COLO829 (cell line): ENCODE data around the gene NPR1.
"Not testable (repeated sequence)": the region's sequence is repeated elsewhere in the genome, so short reads cannot be mapped to it uniquely, and the experiment has no call there.

Experiments used
- DNase-seq: peaks from one replicate; pipeline ENCODE4 v3.0.0; 2012; ENCODE audit warnings: low spot score

The NPR1 gene

DNA sequence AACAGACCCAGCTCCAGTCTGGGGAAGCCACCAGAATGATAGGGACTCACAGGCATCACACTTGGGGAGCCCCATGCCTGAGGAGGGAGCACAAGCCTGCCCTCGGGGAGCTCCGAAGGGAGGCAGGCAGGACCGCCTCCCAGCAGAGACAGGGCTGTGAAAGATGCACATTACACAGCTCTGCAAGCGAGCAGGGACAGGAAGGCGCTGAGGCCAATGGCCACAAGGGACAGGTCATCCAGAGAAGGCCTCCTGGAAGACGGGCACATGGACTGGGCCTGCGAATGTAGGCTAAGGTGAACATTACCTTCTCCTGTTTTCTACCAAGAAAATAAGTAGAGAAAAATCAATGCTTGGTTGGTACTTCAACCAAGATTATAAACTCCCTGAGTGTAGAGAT lies 4.2 kb downstream of the NPR1 start:
- no peak for DNase-seq

DNA sequence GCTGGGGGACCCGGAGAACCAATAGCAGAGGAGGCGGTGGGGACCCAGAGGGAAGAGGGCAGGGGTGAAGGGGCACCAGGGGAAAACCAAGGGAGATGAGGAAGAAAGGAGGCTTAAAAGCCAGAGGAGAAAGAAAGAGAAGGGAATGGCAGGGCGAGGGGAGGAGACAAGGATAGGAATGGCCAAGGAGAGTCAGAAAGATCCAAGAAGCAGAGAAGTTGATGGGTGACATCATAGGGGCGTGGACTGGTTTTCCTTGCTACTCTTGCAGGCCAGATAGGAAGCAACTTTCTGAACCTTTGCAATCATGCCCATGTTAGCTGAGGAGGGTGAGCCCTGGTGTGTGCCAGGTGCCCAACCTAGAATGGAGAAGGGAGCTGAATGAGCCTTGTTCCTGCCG lies 5.4 kb downstream of the NPR1 start:
- no peak for DNase-seq

DNA sequence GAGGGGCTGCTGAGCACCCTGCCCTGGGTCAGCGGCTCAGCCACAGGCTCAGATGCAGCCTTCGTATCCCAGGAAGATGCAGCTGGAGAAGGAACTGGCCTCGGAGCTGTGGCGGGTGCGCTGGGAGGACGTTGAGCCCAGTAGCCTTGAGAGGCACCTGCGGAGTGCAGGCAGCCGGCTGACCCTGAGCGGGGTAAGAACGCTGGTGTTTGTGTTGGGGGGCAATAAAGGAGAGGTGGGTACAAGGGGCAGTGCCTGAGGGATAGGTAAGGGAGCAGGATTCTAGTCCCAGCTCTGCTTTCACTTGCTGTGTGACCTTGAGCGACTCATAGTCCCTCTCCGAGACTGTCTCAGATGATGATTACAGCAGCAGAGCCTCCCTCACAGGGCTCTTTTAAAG lies 6.4 kb downstream of the NPR1 start:
- DNase-seq, result no peak

DNA sequence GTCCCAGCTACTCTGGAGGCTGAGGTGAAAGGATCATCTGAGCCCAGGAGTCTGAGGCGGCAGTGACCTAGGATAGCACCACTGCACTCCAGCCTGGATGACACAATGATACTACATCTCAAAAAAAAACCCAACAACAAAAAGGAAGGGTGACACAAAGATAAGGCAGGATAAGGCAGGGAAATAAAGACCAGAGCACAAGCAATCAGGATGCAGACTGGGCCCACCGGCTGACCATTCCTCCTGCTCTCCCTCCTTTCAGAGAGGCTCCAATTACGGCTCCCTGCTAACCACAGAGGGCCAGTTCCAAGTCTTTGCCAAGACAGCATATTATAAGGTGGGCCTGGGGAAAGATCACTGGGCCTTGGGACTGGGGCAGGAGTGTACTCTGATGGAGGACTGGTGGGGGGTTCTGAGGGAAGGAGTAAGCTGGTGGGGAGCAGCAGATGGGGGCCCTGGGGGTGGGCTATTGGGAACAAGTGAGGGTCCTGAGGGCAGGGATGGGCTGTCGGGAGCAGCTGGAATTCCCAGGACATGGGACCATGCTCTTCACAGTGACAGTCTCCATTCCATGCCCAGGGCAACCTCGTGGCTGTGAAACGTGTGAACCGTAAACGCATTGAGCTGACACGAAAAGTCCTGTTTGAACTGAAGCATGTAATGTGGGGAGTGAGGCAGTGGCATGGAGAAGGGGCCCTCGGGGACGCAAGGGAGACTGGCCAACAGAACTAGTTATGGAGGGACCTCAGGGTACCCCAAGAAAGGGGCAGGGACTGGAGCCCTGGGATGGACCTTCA lies 7.3 kb downstream of the NPR1 start:
- no peak for DNase-seq

DNA sequence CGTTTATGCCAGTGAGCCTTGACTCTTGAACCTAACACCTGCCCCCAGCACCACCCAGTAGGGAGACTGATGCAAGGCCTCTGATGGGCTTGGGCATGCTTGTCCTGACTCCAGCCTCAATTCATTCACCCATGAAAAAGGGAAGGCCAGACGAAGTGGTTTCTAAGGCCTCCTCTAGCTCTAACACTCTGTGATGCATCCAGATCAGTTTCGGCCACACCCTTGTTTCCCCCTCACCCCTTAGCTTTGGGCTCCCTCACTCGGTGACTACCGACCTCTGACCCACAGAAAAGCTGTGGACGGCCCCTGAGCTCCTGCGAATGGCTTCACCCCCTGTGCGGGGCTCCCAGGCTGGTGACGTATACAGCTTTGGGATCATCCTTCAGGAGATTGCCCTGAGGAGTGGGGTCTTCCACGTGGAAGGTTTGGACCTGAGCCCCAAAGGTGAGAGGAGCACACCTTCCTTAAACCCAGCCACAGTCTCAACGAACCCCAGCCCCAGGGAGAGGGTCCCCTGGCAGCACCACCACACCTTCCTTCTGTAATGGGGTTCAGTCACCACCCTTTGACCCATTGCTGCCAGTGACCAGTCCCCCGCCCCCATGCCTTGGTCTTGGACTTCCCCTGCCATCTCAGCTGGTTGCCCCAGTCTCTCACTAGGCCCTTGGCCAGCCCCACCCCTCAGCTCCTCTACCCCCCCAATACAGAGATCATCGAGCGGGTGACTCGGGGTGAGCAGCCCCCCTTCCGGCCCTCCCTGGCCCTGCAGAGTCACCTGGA lies 9.0 kb downstream of the NPR1 start:
- DNase-seq, result no peak

DNA sequence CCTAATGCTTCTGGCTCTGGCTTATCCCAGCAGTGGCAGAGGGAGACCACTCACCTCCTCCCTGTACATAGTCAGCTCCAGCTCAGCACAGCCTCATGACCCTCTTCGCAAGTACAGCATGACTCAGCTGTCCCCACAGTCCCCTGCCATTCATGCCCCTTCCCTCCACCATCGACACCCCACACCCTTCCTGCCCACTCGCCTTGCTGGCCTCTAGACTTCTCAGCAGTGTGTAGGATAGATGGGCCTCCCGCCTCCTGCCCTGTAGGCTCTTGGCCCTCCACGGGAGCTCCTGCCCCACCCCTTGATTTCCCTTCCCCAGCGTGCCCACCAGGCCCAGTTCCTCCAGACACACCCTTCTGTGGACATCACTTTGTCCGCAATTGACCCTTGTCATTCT lies 9.8 kb downstream of the NPR1 start:
- DNase-seq, result no peak

DNA sequence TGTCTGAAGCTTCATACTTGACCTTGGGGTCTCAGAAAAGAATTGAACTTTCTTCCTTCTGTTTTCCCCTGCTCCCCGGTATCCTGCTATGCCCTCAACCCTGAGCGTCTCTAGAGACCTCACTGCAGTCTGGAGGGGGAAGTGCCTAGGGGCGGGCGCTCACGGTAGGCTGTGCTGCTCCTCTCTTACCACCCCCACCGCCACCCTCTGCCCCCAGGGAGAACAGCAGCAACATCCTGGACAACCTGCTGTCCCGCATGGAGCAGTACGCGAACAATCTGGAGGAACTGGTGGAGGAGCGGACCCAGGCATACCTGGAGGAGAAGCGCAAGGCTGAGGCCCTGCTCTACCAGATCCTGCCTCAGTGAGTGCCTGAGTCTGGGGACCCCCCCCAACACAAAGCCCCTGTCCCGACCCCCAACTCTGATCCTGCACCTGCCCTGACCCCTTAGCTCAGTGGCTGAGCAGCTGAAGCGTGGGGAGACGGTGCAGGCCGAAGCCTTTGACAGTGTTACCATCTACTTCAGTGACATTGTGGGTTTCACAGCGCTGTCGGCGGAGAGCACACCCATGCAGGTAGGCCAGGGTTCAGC lies 10.3 kb downstream of the NPR1 start:
- DNase-seq, result no peak

DNA sequence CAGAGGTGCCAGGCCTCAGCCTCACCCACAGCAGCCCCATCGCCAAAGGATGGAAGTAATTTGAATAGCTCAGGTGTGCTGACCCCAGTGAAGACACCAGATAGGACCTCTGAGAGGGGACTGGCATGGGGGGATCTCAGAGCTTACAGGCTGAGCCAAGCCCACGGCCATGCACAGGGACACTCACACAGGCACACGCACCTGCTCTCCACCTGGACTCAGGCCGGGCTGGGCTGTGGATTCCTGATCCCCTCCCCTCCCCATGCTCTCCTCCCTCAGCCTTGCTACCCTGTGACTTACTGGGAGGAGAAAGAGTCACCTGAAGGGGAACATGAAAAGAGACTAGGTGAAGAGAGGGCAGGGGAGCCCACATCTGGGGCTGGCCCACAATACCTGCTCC lies 15.0 kb downstream of the NPR1 start:
- no peak for DNase-seq

DNA sequence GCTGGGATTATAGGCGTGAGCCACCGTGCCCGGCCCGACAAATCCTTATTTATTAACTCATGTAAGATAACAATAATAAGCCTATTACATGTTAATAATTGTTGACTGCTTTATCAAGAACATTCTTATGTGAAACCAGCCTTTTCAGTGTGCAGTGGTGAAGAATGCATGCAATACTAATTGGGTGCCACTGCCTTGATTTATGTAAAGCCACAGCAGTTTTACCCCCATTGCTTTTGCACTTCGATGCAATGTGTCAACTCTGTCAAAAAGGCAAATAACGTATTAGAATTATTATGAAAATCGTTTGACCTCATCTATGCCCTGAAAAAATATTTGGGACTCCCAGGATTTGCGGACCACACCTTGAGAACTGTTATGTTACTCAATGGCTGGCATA lies 18.3 kb downstream of the NPR1 start:
- DNase-seq, result no peak

DNA sequence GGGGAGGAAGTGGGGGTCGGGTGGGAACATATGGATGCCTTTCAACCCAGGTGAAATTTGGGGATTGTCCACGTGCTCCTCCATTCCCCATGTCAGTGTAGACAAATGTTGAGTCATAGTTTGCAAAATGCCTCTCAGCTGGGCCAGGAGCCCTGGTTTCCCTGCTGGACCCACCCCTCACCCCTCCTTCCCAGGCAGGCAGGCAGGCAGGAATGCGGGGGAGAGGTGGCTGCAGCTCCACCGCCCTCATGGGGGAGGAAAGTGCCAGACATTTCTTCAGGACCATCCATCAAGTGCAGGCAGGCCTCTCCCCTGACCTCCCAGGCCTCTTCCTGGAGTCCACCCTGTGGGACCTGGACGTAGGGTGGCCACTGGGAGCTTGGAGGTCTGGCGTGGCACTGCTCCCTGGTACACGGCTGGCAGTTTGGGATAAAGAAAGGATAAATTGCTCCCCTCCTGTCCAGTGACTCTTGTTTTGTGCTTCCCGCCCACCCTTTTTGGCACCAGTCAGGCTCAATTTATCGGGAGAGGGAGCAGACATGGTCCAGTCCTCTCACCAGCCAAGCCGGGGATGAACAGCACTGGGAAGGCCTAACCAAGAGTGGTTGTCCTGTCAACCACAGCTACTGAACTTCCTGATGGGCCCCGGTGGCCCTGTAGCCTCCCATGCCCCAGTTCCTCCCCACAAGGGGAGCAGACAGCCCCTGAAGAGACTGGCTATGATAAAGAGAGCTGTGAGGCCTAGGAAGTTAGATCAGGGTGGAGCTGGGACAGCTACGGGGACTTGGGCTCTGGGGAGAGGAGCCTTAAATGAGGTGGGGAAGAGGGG lies 18.9 kb downstream of the NPR1 start:
- DNase-seq, result no peak

DNA sequence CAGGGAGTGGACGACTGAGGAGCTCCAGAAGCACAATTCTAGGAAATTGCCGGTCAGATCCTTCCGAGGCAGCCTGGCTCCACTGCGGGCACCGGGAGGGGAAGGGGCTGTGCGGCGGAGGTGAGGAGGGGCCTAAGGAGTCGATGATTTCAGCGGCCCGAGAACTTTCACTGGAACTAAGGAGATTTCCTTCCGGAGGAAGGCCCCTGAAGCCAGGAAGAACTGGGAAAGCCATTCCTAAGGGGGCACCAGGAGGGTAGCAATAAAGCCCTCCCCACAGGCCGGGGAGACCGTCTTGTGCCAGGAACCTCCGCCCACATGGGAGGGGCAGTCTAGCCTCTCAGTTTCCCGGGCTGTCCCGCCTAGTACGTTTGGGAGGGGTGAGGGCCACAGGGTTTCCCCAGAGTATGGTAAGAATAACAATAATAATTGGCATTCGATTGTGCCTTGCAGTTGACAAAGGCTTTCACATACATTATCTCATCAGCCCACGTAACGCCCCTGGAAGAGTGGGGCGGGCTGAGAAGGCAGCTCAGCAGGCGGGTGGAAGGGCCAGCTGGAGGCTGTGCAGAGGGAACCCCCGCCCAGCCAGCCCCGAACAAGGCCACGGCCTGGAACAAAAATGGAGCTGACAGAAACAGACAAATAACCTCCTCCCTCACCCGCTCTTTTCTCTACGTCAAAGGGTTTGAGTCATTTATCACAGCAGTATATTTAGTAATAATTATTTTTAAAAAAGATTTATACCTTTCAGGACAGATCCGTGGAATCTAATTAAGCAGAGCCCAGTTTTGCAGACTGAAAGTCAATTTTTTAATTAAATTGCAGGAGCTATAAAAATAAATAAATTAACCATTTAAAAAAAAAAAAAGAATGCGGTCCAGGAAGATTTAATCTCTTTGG lies 19.8 kb downstream of the NPR1 start:
- DNase-seq, result no peak

DNA sequence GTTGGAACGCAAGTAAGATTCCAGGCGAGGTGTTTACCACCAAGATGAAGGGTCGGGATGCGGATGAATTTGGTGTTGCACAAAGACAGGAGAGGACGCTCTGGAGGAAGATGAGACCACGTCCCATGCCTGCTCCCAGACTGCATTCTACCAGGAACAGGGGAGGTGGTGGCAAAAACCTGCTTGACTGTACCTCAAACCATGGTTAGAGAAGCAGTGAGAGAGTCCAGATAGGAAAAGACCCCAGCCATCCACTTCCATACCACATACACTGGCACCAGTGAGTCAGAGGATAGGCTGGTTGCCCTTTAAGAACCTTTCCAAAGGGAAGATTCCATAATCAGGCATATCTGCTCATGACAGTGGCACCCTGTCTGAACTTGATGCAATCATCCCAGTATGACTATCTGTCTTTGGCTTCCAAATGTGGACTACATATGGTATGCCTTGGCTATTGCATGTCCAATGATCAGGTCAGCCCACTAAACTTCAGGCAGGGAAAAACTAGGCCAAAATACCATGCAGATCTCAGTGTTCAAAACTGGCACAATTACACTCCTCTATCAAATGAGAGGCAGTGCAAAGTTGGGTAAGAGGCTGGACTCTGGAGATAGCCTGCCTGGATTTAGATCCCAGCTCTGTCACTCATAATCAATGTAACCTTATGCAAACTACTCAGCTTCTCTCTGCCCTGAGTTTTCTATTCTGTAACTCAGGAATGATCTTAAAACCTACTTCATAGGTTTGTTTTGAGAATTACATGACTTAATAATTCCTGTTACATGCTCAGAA lies 20.6 kb downstream of the NPR1 start:
- DNase-seq, result peak; percentile 29

DNA sequence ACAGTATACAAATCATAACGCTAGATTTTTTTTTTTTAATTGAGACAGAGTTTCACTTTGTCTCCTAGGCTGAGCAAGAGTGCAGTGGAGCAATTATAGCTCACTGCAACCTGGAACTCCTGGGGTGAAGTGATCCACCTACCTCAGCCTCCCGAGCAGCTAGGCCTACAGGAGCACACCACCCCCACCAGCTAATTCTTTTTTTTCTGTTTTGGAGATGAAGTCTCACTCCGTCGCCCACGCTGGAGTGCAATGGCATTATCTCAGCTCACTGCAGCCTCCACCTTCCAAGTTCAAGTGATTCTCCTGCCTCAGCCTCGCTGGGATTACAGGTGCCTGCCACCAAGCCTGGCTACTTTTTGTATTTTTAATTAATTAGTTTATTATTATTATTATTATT lies 21.3 kb downstream of the NPR1 start:
- DNase-seq, result no peak

DNA sequence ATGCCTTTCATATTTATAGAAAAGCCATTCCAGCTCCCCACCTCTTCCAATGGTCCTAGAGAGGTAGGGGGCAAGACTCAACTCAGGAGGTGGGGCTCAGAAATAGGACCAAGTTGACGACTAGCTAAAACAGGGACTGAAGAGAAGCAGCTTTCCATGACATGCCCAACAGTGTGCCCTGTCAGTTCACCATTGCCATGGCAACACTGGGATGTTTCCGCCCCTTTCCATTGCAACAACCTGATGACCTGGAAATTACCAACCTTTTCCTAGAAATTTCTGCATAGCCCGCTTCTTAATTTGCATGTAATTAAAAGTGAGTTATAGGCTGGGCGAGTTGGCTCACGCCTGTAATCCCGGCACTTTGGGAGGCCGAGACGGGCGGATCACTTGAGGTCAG lies 27.0 kb downstream of the NPR1 start:
- no peak for DNase-seq

DNA sequence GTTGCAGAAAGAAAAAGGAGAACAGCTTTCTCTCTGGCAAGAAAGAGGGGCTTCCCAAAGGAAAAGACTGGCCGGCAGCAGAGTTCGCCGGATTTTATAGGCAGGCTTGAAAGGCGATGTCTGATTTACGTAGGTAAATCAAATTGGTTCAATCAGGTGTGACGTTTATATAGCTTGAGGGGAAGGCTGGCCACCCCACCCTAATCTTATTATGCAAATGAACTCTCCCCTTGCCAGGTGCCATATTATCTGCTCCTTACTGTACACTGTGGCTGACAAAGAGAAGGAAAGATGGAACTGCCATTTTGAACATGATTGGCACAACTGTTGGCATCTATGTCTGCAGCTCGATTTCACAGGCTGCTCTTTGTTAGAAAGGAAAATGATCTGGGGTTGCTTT lies 32.5 kb downstream of the NPR1 start:
- DNase-seq, result no peak

DNA sequence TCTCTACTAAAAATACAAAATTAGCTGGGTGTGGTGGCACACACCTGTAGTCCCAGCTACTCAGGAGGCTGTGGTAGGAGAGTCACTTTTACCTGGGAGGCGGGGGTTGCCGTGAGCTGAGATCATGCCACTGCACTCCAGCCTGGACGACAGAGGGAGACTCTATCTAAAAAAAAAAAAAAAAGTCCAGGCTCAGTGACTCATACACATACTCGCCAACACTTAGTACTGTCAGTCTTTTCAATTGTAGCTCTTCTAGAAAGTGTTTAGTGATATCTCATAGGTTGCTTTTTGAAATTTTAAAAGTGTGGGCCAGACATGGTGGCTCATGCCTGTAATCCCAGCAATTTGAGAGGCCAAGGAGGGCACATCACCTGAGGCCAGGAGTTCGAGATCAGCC lies 37.7 kb downstream of the NPR1 start:
- not testable (repeated sequence) for DNase-seq

DNA sequence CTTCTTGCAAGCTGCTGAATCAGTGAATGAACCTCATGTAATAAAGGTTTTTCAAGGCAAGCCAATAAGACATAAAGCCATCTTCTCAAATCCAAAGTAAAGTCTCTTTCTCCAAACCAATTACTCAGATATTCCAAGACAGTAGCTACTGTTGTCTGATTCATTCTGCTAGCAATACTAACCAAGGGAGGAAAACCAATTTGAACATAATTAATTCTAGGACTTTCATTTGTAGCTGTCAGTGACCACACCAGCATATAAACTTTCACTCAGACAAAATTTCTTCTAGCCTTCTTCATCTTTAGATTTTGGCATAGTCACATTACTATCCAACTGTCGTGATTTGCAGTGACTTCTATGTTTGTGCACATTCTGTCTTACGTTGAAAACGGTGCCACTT lies 38.8 kb downstream of the NPR1 start:
- no peak for DNase-seq

DNA sequence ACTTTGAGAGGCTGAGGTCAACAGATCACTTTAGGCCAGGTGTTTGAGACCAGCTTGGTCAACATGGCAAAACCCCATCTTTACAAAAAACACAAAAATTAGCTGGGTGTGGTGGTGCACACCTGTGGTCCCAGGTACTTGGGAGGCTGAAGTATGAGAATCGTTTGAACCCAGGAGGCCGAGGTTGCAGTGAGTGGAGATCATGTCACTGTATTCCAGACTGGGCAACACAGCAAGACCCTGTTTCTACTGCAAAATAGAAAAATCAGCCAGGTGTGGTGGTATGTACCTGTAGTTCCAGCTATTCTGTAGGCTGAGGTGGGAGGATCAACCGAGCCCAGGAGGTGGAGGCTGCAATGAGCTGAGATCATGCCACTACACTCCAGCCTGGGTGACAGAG lies 45.2 kb downstream of the NPR1 start:
- no peak for DNase-seq

DNA sequence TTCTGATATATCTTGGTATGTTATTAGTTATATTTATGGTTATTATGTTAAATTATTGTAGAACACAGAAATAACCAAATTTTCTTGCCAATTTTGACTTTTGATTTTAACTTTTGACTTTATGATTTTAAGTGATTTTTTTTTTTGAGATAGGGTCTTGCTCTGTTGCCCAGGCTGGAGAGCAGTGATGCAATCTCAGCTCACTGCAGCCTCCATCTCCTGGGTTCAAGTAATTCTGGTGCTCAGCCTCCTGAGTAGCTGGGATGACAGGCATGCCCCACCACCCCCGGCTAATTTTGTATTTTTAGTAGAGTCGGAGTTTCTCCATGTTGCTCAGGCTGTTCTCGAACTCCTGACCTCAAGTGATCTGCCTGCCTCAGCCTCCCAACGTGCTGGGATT lies 46.1 kb downstream of the NPR1 start:
- not testable (repeated sequence) for DNase-seq

DNA sequence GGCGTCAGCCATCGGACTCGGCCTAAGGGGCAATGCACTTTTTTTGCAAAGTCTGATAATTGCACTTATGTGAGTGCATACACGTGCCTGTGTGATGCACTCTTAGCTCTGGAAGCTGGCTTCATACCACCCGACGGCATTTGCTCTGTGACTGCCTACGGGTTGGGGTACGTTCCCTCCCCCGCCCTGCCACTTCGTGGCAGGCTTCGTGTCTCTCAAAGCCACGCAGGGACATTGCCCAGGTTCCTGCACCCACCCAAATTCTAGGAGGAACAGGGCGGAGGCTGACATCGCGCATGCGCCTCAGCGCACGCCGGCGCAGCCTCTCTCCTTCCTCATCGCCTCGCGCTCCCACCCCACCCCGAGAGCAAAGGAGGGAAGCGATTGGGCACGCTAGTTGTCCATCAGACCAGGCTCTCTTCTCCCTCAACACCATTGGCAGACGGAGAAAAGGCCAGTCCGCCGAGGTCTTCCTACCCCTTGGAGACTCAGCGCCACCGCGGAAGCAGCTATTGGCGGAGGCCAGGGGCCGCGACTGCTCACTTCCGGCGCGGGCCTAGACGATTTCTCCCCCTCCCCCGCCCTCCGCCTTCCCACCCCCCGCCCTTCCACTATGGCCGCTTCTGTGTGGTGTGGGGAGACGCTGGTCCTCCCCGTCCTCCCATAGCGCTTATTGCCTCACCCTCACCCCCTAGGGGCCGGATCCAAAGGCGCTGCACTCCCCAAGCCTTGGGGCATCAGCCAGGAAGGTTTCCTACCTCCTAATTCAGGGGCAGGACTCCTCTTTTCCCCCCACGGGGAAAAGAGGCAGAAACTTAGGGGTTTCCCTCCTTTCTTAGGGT lies 49.2 kb downstream of the NPR1 start, which contains the start of gene INTS3:
INTS3 (plus strand) TSS at position 588 of the 842 bp plus-strand sequence. CDS start 585 bp downstream, outside the sequence.
- peak; percentile 99 for DNase-seq
